HepG2 (cell line): Measurements from ENCODE around the gene SLITRK6. TPM values are rescaled to one million over a fixed set of nuclear protein-coding genes. Genes with fewer than 3 reads are reported as not detected.

ENCODE experiments used
- ATAC-seq: fragments of 200-7000 bp; cut with Tn5 transposase; 3 replicates; pipeline ENCODE4 v1.9.1; 2020; ENCODE audit warnings: mild to moderate bottlenecking, moderate library complexity
- BruUV-seq: library from RNA; stranded (reverse); fragments of 400-500 nt; replicated peaks from 2 replicates; lab custom pipeline; 2021; lab: Mats Ljungman, UMichigan
- CTCF ChIA-PET: fragments of 300-600 bp; formaldehyde crosslinking; extraction: SDS; loops from one replicate; lab custom pipeline; 2021; ENCODE audit warnings: low total read pairs, inconsistent platforms, low intra/inter-chr PET ratio; lab: Yijun Ruan, JAX
- POLR2A ChIA-PET: fragments of 350-600 bp; sonication (Branson Sonifier 250); formaldehyde crosslinking; loops from one replicate; lab custom pipeline; 2020; ENCODE audit warnings: antibody characterized with exemption, inconsistent platforms; lab: Yijun Ruan, JAX
- DNase-seq: peaks from one replicate; pipeline ENCODE4 v3.0.0-alpha.2; 2015; ENCODE audit warnings: low spot score
- FAIRE-seq: peaks from 3 replicates; lab custom pipeline; 2011; peaks lifted over from hg19 to GRCh38; lab: Jason Lieb, UNC
- H2AFZ ChIP-seq: one replicate; pipeline ENCODE4 v1.6.1; 2011; ENCODE audit warnings: low read length, inconsistent platforms
- H3K27ac ChIP-seq: fragments of 300-600 bp; 3 replicates; pipeline ENCODE4 v1.8.0; 2011; ENCODE audit warnings: mixed run types, mild to moderate bottlenecking, mixed read lengths, low read length, inconsistent platforms; ENCODE audit not compliant: insufficient read depth; ENCODE audit errors: extremely low read length
- H3K27me3 ChIP-seq, 2 experiments: fragments of 200-600 bp in 1 of 2; 2 replicates in 1 of 2; 3 replicates in 1 of 2; pipeline versions ENCODE4 v1.6.0 to v1.8.0; 2011; ENCODE audit warnings: low read length in 2 of 2, mild to moderate bottlenecking in 2 of 2, moderate library complexity in 2 of 2, inconsistent platforms in 1 of 2; ENCODE audit not compliant: insufficient read depth in 2 of 2, control insufficient read depth in 1 of 2
- H3K36me3 ChIP-seq, 2 experiments: fragments of 200-600 bp in 1 of 2; replicated peaks in 1 of 2; 2 replicates in 1 of 2; 3 replicates in 1 of 2; pipeline versions ENCODE4 v1.5.1 to v1.8.0; 2011; ENCODE audit warnings: low read length in 2 of 2, inconsistent platforms in 1 of 2; ENCODE audit not compliant: insufficient read depth in 2 of 2, control insufficient read depth in 1 of 2
- H3K4me1 ChIP-seq: 2 replicates; pipeline ENCODE4 v1.5.1; 2012; ENCODE audit warnings: low read length, inconsistent platforms; ENCODE audit not compliant: insufficient read depth
- H3K4me2 ChIP-seq: 2 replicates; pipeline ENCODE4 v1.6.0; 2011; ENCODE audit warnings: low read depth, low read length, inconsistent platforms
- H3K4me3 ChIP-seq, 3 experiments: fragments of 200-600 bp in 1 of 3; sonication (generic), shearing (Covaris generic) in 1 of 3; replicated peaks in 1 of 3; 2 replicates each; pipeline ENCODE4 v1.5.1; 2011 to 2016; ENCODE audit warnings: low read length in 3 of 3, inconsistent platforms in 2 of 3, low read depth in 2 of 3, mild to moderate bottlenecking in 2 of 3, control low read depth in 1 of 3, mixed read lengths in 1 of 3; ENCODE audit not compliant: insufficient read depth in 1 of 3
- H3K79me2 ChIP-seq: one replicate; pipeline ENCODE4 v1.6.1; 2011; ENCODE audit warnings: low read length, inconsistent platforms; ENCODE audit not compliant: insufficient read depth
- H3K9ac ChIP-seq: 2 replicates; pipeline ENCODE4 v1.6.0; 2011; ENCODE audit warnings: mild to moderate bottlenecking, low read depth, low read length, inconsistent platforms; ENCODE audit not compliant: insufficient read depth
- H3K9me3 ChIP-seq: 2 replicates; pipeline ENCODE4 v1.5.1; 2012; ENCODE audit warnings: mild to moderate bottlenecking, low read length
- H4K20me1 ChIP-seq: 2 replicates; pipeline ENCODE4 v1.6.0; 2011; ENCODE audit warnings: inconsistent platforms, mild to moderate bottlenecking, low read length, moderate library complexity; ENCODE audit not compliant: insufficient read depth
- EED ChIP-seq: sonication (generic); formaldehyde crosslinking; IDR thresholded peaks from 2 replicates; pipeline ENCODE4 v1.5.0; 2020; ENCODE audit warnings: mild to moderate bottlenecking, missing genetic modification reagents
- NCOA1 ChIP-seq: sonication (generic); formaldehyde crosslinking; IDR thresholded peaks from 2 replicates; pipeline ENCODE4 v1.9.0; 2021; ENCODE audit warnings: missing genetic modification reagents
- NFKBIZ ChIP-seq: IDR thresholded peaks from 2 replicates; pipeline ENCODE4 v1.6.1; 2018; ENCODE audit warnings: missing genetic modification reagents, missing compliant biosample characterization
- STAG1 ChIP-seq: sonication (generic); formaldehyde crosslinking; IDR thresholded peaks from 2 replicates; pipeline ENCODE4 v1.4.0; 2020; ENCODE audit warnings: missing genetic modification reagents
- ZFP90 ChIP-seq: sonication (generic); formaldehyde crosslinking; IDR thresholded peaks from 2 replicates; pipeline ENCODE4 v1.8.0; 2022; ENCODE audit warnings: missing genetic modification reagents, mild to moderate bottlenecking, inconsistent platforms, borderline replicate concordance
- ZFX ChIP-seq: sonication (generic); formaldehyde crosslinking; IDR thresholded peaks from 2 replicates; pipeline ENCODE4 v1.4.0; 2020; ENCODE audit warnings: mild to moderate bottlenecking, low read depth, missing genetic modification reagents, moderate library complexity
- ZNF10 ChIP-seq: sonication (generic); formaldehyde crosslinking; IDR thresholded peaks from 2 replicates; pipeline ENCODE4 v1.4.0; 2020; ENCODE audit warnings: mild to moderate bottlenecking, low read depth, missing genetic modification reagents, borderline replicate concordance
- ZNF143 ChIP-seq: sonication (generic); formaldehyde crosslinking; IDR thresholded peaks from 2 replicates; pipeline ENCODE4 v1.4.0; 2020; ENCODE audit warnings: missing genetic modification reagents
- ZSCAN25 ChIP-seq: sonication (generic); formaldehyde crosslinking; IDR thresholded peaks from 2 replicates; pipeline ENCODE4 v1.8.0; 2022; ENCODE audit warnings: mild to moderate bottlenecking, missing genetic modification reagents
- WGBS: methylation state at CpG from one replicate; pipeline ENCODE4 v1.1.6; 2017; ENCODE audit warnings: low lambda C conversion rate; 5-methylcytosine and 5-hydroxymethylcytosine counted together
- in situ Hi-C: cut with HindIII; loops from 2 replicates; pipeline ENCODE4 v1.10.0; 2017; ENCODE audit warnings: low pct_unique_long_range_greater_than_20kb; ENCODE audit not compliant: extremely low pct_ligation_motif_present
- intact Hi-C: fragments of 100-400 bp; cut with micrococcal nuclease; formaldehyde crosslinking; loops from one replicate; pipeline ENCODE4 v1.10.0; 2022; ENCODE audit not compliant: unreplicated experiment
- polyA plus RNA-seq, 8 experiments: library from polyadenylated mRNA; depleted of rRNA in 3 of 8; stranded (reverse) in 7 of 8; unstranded in 1 of 8; fragments of >200 nt; fragmentation: Illumina TruSeq in 4 of 8; extraction: Trizol in 4 of 8; gene quantifications; 2 replicates each; pipeline versions ENCODE4 v1.2.1 to v1.2.3, GENCODE V29; 2011 to 2016; ENCODE audit warnings: low read depth in 4 of 8, missing spikeins in 1 of 8, mixed read lengths in 1 of 8; ENCODE audit not compliant: insufficient read depth in 1 of 8
- total RNA-seq, 5 experiments: library from RNA; depleted of rRNA; stranded (reverse); fragments of >200 nt; fragmentation: Illumina TruSeq; extraction: Trizol; gene quantifications; 2 replicates each; pipeline ENCODE4 v1.2.3, GENCODE V29; 2016; ENCODE audit warnings: low read depth in 1 of 5
- TF ChIP-seq, protein P1 (sequence below): sonication (generic); formaldehyde crosslinking; IDR thresholded peaks from 2 replicates; pipeline ENCODE4 v1.4.0; 2020; ENCODE audit warnings: mild to moderate bottlenecking, missing genetic modification reagents
- TF ChIP-seq, protein P2 (sequence below), 2 experiments: IDR thresholded peaks; 2 replicates each; pipeline ENCODE4 v1.6.1; 2011 to 2012; ENCODE audit warnings: low read length in 2 of 2, borderline replicate concordance in 1 of 2, low read depth in 1 of 2, mild to moderate bottlenecking in 1 of 2, moderate library complexity in 1 of 2
- TF ChIP-seq, protein P3 (sequence below), 2 experiments: fragments of 450-650 bp in 1 of 2; sonication (generic) in 1 of 2; formaldehyde crosslinking; IDR thresholded peaks; 2 replicates each; pipeline versions ENCODE4 v1.5.0 to v1.8.0; 2020 to 2022; ENCODE audit warnings: mild to moderate bottlenecking in 1 of 2, missing genetic modification reagents in 1 of 2
- TF ChIP-seq, protein P4 (sequence below): sonication (generic); formaldehyde crosslinking; IDR thresholded peaks from 2 replicates; pipeline ENCODE4 v1.9.0; 2021; ENCODE audit warnings: missing genetic modification reagents, mild to moderate bottlenecking, borderline replicate concordance

SLITRK6 gene
- total and polyA plus RNA-seq, 2 of the 13 experiments (the other 11 are each of a cell fraction or from before 2014, with no cell fraction given) = not detected

DNA sequence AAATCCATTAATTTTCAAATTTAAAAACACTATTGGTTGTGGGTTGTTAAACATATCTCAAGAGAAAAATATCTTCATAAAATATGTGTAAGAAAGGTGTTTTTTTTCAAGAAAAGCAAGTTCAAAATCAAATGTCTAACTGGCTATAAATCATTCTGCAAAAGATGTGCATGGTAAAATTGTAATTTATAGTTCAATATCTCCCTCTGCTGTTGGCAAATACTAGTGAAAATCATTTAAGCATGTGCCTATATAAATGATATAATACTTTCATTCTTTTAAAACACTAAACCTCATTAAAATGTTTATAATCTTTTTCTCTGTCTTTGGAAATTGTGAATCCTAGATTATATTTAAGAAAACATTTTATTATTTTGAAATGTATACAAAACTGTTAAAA lies 17.2 kb upstream of the SLITRK6 start:
- in situ Hi-C loops (no loop called here), intact Hi-C loops (no loop called here)
- H3K27ac ChIP-seq = no peak overlapping the region
- H3K9ac ChIP-seq = no peak overlapping the region
- no TSS peak for BruUV-seq
- no peaks in the 10 kb centered on the region for H3K79me2 ChIP-seq
- H3K4me2 ChIP-seq = no peak overlapping the region
- no peaks in the 10 kb centered on the region for H3K4me1 ChIP-seq
- H3K36me3 ChIP-seq = no peaks in the 10 kb centered on the region
- H3K9me3 ChIP-seq = no peaks in the 10 kb centered on the region
- H3K4me3 ChIP-seq = no peak overlapping the region
- no peak for ATAC-seq
- no peak overlapping the region for H2AFZ ChIP-seq
- TF ChIP-seq STAG1 (CRISPR knock-in tag) = peak; percentile 27
- TF ChIP-seq, protein P1, sequence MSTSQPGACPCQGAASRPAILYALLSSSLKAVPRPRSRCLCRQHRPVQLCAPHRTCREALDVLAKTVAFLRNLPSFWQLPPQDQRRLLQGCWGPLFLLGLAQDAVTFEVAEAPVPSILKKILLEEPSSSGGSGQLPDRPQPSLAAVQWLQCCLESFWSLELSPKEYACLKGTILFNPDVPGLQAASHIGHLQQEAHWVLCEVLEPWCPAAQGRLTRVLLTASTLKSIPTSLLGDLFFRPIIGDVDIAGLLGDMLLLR = no peak
- TF ChIP-seq, all 625 proteins: peak for 1
- POLR2A ChIA-PET = no interaction called here
- DNase-seq = no peak
- Histone ChIP-seq H3K27me3 (no peaks in the 10 kb centered on the region; a peak in 1 of 5 replicates), H4K20me1 (no peaks in the 10 kb centered on the region)
- CTCF ChIA-PET = interaction anchor here (0.6 kb wide), 1 partner anchor 920 kb away, joined by 3 read pairs; no protein-coding TSS in a partner anchor
- FAIRE-seq = no peak

DNA sequence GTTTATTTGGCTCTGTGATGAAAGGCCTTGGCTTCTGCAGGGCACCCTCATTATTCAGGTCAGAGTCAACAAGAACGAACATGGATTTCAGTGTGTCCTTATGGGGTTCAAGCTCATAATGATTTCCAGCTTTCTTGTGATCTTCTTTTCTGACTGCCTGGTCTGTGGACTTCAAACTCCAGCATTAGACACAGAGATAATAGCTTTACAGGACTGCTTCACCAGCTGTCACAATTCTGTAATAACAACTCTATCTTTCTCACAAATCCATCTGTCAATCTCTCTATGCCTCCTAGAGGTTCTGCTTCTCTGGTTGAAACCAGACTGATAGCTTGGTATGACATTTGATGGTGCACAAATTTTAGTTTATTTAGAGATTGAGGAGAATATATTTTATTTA lies 13.1 kb upstream of the SLITRK6 start:
- DNase-seq (no peak), FAIRE-seq (no peak), ATAC-seq (no peak)
- no peak overlapping the region for H3K27ac ChIP-seq
- in situ Hi-C loops (no loop called here), intact Hi-C loops (no loop called here)
- WGBS = 0% methylated on average over 1 of the region's 1 CpG
- no peaks in the 10 kb centered on the region for H3K4me1 ChIP-seq
- H3K9ac ChIP-seq = no peak overlapping the region
- ChIA-PET CTCF (no interaction called here), POLR2A (no interaction called here)
- no peaks in the 10 kb centered on the region for H3K9me3 ChIP-seq
- no peak overlapping the region for H3K4me3 ChIP-seq
- H2AFZ ChIP-seq = no peak overlapping the region
- H4K20me1 ChIP-seq = no peaks in the 10 kb centered on the region
- no peaks in the 10 kb centered on the region for H3K79me2 ChIP-seq
- no TSS peak for BruUV-seq
- no peaks in the 10 kb centered on the region for H3K36me3 ChIP-seq
- H3K4me2 ChIP-seq = no peak overlapping the region
- H3K27me3 ChIP-seq = no peaks in the 10 kb centered on the region
- no peak for TF ChIP-seq NCOA1 (CRISPR knock-in tag)
- TF ChIP-seq, protein P2, sequence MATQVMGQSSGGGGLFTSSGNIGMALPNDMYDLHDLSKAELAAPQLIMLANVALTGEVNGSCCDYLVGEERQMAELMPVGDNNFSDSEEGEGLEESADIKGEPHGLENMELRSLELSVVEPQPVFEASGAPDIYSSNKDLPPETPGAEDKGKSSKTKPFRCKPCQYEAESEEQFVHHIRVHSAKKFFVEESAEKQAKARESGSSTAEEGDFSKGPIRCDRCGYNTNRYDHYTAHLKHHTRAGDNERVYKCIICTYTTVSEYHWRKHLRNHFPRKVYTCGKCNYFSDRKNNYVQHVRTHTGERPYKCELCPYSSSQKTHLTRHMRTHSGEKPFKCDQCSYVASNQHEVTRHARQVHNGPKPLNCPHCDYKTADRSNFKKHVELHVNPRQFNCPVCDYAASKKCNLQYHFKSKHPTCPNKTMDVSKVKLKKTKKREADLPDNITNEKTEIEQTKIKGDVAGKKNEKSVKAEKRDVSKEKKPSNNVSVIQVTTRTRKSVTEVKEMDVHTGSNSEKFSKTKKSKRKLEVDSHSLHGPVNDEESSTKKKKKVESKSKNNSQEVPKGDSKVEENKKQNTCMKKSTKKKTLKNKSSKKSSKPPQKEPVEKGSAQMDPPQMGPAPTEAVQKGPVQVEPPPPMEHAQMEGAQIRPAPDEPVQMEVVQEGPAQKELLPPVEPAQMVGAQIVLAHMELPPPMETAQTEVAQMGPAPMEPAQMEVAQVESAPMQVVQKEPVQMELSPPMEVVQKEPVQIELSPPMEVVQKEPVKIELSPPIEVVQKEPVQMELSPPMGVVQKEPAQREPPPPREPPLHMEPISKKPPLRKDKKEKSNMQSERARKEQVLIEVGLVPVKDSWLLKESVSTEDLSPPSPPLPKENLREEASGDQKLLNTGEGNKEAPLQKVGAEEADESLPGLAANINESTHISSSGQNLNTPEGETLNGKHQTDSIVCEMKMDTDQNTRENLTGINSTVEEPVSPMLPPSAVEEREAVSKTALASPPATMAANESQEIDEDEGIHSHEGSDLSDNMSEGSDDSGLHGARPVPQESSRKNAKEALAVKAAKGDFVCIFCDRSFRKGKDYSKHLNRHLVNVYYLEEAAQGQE (IDR thresholded peaks at IDR 0.05; ENCODE audit: borderline replicate concordance in 1 of 2, low read depth in 1 of 2, low read length in 2 of 2) = no peak
- TF ChIP-seq ZFP90 (CRISPR knock-in tag) = no peak
- TF ChIP-seq, protein P3, sequence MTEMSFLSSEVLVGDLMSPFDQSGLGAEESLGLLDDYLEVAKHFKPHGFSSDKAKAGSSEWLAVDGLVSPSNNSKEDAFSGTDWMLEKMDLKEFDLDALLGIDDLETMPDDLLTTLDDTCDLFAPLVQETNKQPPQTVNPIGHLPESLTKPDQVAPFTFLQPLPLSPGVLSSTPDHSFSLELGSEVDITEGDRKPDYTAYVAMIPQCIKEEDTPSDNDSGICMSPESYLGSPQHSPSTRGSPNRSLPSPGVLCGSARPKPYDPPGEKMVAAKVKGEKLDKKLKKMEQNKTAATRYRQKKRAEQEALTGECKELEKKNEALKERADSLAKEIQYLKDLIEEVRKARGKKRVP (CRISPR knock-in tag; IDR thresholded peaks at IDR 0.05) = no peak
- TF ChIP-seq EED (CRISPR knock-in tag) = no peak
- TF ChIP-seq NFKBIZ (CRISPR knock-in tag) = no peak
- TF ChIP-seq, protein P4, sequence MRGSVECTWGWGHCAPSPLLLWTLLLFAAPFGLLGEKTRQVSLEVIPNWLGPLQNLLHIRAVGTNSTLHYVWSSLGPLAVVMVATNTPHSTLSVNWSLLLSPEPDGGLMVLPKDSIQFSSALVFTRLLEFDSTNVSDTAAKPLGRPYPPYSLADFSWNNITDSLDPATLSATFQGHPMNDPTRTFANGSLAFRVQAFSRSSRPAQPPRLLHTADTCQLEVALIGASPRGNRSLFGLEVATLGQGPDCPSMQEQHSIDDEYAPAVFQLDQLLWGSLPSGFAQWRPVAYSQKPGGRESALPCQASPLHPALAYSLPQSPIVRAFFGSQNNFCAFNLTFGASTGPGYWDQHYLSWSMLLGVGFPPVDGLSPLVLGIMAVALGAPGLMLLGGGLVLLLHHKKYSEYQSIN = no peak
- no peak for TF ChIP-seq ZNF143 (CRISPR knock-in tag)
- TF ChIP-seq ZFX = no peak
- TF ChIP-seq ZNF10 (CRISPR knock-in tag) = no peak
- TF ChIP-seq ZSCAN25 (CRISPR knock-in tag) = no peak
